ENCODE measurements around the gene CADPS.

The CADPS gene

DNA sequence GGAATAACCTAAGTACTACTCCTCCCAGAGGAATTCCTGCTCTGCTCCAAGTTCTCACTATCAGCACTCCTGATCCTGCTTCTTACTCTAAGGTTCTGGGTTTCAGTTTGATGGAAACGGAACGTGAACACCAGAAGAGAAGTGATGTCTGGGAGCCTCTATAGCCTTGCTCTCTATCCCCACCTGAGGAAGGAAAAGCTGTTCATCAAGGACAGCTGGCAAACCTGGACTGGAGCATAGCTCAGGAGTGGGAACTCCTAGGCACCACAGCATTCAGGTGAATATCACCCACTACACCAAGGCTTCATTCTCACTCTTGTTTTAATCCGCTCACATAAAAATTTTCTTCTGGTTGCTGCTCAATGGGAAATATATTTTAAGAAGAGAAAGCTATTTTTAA is 13.0 kb upstream of the CADPS start:
- no peak for DNase-seq
- TF ChIP-seq GATA1 (IDR thresholded peaks at IDR 0.05; ENCODE audit: low read depth, low read length) (no peak), POLR2A (IDR thresholded peaks at IDR 0.05; ENCODE audit: low read length) (no peak)

GRCh38 chr3:62885136-62885535 is 9.9 kb upstream of the CADPS start:
- no peak for DNase-seq
- TF ChIP-seq GATA1 (IDR thresholded peaks at IDR 0.05; ENCODE audit: low read depth, low read length) (no peak), POLR2A (IDR thresholded peaks at IDR 0.05; ENCODE audit: low read length) (no peak)

DNA sequence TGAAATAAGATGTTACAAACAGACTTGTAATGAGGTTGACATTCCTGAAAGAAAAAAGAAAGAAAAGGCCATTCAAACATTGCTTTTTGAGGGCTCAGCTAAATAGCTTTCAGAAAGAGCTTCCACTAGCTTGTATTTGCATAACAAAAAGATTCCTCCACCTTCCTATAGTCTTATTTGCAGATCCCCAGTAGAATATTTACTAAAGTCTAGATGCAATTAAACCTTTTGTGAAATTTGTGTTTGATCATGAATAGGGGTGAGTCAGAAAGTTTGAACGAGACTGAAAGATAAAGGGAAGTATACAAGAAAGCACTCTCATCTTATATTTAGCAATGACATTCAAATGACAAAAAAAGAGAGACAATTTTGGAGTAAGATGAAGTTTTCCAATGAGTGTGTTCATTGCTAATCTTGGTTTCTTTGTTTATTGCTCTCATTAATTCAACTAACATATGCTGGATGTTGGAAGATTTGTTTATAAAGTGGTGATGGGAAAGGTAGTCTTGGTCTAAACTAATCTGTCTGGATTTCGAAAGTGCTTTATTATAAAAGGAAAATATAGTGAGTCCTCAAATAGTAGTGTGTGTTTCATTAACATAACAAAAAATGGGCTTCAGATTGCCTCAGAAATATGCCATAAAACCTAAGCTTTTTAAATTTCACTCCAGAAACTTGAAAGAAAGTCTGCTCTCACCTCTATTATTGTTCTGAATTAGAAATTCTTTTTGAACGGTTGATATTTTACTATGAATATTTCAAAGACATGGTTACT is 9.1 kb upstream of the CADPS start:
- TF ChIP-seq POLR2A (IDR thresholded peaks at IDR 0.05; ENCODE audit: low read length): no peak
- no peak for TF ChIP-seq GATA1 (IDR thresholded peaks at IDR 0.05; ENCODE audit: low read depth, low read length)
- DNase-seq: no peak

DNA sequence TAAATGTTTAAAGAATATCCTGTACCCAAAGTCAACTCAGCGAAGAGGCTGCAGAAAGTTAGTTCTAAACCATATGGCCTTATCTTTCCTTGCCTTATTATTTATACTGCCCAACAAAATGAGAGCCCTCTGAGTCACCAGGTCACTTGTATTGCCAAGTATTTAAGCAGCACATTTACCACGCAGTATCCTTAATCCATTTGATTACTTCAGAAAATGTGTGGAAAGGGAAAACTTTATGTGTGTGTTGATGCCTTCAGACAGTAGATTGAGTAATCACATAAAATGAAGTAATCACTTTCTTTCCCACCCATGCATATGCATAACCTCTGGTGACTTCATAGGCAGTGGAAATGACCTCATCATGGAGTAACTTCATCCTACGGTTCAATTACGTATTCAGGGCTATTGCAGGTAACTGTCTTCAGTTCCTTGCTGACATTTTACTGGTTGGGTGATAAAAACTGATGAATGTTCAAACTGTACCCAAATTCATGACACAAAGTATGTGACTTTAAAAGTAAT is 7.5 kb upstream of the CADPS start:
- TF ChIP-seq POLR2A (IDR thresholded peaks at IDR 0.05; ENCODE audit: low read length) (no peak), GATA1 (IDR thresholded peaks at IDR 0.05; ENCODE audit: low read depth, low read length) (no peak)
- no peak for DNase-seq

DNA sequence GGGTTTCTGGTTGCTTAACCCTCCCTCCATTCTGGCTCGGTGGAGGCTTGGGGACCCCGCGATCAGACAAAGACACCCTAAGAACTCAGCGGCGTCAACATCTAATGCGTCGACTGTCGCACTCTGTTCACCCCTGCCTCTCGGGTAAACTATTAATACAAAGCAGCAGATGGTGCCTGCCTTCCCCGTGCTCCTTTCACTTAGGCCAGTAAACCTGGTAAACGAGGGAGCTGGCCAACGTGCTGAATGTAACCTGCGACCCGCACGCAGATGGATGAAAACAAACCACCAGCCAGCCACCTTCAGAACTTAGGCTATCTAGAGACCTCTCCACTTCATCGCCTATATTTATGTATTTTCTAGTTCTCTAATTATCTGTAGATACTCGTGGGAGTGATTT is 848 bp upstream of the CADPS start:
- DNase-seq: no peak

DNA sequence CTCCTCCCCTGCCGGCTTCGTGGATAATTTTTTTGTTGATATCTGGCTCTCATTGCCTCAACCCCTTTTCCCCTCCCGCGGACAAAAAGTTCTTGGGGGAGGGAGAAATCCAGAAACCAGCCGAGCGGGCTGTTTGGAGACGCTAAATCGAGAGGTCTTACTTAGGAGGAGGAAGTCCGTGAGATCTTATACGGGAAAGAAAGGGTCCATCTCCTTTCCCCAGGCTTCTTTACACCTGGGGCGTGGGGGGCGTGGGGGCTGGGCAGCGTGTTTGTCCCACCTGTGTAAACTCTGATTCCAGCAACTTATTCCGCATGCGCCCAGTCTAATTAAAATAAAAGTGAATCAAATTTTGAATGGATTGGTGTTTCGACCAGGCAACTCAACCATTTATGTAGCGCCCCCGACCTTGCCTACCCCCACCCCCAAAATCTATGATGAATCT is 364 bp upstream of the CADPS start:
- no peak for TF ChIP-seq GATA1 (IDR thresholded peaks at IDR 0.05; ENCODE audit: low read depth, low read length)
- TF ChIP-seq POLR2A (IDR thresholded peaks at IDR 0.05; ENCODE audit: low read length): no peak
- DNase-seq: no peak

More for the DNA sequence above, 848 bp upstream of the CADPS start:
- TF ChIP-seq POLR2A (IDR thresholded peaks at IDR 0.05; ENCODE audit: low read length): no peak
- TF ChIP-seq GATA1 (IDR thresholded peaks at IDR 0.05; ENCODE audit: low read depth, low read length): no peak

DNA sequence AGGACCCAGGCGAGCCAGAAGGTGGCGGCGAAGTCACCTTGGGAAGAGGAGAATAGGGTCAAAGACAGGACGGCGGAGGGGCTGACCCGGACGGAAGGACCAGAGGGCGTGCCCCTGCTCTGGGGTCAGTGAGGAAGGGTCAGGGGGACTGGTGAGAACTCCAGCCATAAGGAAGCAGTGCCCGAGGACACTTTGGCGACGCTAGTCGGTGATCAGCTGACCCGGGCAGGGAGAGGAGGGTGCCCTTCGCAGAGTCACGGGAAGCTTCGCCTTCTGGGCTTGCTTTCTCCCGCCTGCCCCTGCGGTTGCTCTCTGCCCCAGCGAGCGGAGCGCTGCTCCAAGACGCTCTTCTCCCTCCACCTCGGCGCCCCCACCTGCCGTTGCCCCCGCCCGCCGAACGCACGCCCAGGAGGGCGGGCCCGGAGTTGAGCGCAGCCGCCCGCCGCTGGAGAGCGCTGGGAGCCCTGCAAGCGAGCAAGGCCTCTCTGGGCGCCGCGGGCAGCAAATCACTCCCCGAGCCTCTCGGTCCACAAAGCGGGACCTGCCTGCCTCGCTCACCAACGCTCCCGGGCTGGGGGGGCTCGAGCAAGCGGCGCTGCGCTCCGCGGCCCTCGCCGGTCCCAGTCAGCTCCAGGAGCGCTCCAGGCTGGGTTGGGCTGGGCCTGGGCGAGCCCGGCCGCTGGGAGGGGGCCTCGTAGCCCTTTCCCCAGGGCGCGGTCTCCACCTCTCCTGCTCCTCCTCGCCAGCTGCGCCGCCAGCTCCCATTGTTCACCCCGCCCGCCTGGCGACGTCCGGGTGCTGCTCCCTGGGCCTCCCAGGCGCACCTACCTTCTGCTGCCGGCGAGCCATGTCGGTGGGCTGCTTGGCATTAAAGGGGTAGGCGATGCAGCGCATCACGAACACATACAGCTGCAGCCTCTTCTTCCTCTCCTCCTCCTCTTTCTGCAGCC is 1.2 kb downstream of the CADPS start:
- TF ChIP-seq GATA1 (IDR thresholded peaks at IDR 0.05; ENCODE audit: low read depth, low read length): no peak
- no peak for DNase-seq

DNA sequence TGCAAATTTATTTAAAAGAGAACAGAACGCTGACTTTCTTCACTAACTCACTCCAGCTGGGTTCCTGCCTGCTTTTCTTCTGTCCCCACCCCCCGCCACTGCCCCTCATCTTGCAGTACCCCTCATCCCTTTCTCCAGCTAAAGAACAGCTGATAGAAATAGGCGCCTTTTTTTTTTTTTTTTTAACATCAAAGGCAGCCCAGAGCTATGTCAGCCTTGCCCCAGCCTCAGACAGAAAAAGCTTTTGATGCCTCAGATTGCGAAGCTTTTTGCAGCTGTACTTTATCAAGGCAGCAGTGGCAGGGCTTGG is 1.8 kb downstream of the CADPS start:
- TF ChIP-seq GATA1 (IDR thresholded peaks at IDR 0.05; ENCODE audit: low read depth, low read length) (no peak), POLR2A (IDR thresholded peaks at IDR 0.05; ENCODE audit: low read length) (no peak)
- no peak for DNase-seq

- TF ChIP-seq GATA1 (IDR thresholded peaks at IDR 0.05; ENCODE audit: low read depth, low read length): no peak
- no peak for TF ChIP-seq POLR2A (IDR thresholded peaks at IDR 0.05; ENCODE audit: low read length)
- no peak for DNase-seq
These were observed 2.9 kb downstream of the CADPS start for GRCh38 chr3:62872318-62872717.

DNA sequence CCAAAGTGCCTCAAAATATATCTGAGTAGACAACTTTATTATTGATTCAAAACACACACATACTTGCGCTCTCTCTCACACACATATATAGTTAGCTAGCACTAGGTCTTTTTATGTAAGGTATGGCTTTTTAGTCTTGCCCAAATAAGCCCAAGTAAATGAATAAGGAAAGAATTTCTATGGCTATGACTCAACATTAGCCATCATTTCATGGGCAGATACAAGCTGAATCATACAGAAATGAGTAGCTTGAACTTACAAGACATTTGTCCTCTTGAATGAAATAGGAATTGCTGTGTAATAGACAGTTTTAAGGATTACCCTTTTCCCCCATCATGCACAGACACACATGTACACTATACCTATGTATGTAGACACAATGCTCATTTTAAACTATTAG is 4.9 kb downstream of the CADPS start:
- TF ChIP-seq POLR2A (IDR thresholded peaks at IDR 0.05; ENCODE audit: low read length): no peak
- no peak for TF ChIP-seq GATA1 (IDR thresholded peaks at IDR 0.05; ENCODE audit: low read depth, low read length)
- DNase-seq: no peak

DNA sequence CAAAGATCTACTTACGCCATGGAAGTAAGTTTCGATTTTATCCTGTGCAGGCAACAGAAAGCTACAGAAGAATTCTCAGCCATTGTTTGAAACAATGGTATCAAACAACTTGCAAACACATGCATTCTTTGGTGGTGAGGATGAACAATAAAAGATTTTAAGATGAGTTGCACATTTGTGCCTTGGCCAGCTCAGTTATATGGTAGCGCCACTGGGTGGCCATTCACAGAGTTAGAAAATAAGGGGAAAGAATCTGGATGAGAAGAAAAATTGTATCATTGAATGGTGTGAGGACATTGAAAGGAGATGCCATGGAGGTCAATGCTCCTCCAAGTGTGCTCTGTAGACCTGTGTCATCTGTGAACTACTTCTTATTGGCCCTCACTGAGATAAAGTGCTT is 11.6 kb downstream of the CADPS start:
- no peak for DNase-seq
- TF ChIP-seq POLR2A (IDR thresholded peaks at IDR 0.05; ENCODE audit: low read length) (no peak), GATA1 (IDR thresholded peaks at IDR 0.05; ENCODE audit: low read depth, low read length) (no peak)

- TF ChIP-seq GATA1 (IDR thresholded peaks at IDR 0.05; ENCODE audit: low read depth, low read length) (no peak), POLR2A (IDR thresholded peaks at IDR 0.05; ENCODE audit: low read length) (no peak)
- no peak for DNase-seq
These were observed 15.9 kb downstream of the CADPS start for GRCh38 chr3:62859203-62859791.

DNA sequence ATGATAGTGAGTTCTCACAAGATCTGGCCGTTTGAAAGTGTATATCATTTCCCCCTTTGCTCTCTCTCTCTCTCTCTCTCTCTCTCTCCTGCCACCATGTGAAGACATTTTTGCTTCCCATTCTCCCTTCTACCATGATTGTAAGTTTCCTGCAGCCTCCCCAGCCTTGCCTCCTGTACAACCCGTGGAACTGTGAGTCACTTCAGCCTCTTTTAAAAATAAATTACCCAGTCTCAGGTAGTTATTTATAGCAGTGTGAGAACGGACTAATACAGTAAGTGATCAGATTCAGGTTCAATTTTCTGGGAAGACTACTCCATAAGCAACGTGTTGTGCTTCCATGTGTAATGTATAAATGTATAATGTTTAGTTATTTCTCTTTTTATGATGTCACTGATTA is 29.2 kb downstream of the CADPS start:
- TF ChIP-seq GATA1 (IDR thresholded peaks at IDR 0.05; ENCODE audit: low read depth, low read length) (no peak), POLR2A (IDR thresholded peaks at IDR 0.05; ENCODE audit: low read length) (no peak)
- DNase-seq: no peak

- TF ChIP-seq GATA1 (IDR thresholded peaks at IDR 0.05; ENCODE audit: low read depth, low read length): no peak
- no peak for TF ChIP-seq POLR2A (IDR thresholded peaks at IDR 0.05; ENCODE audit: low read length)
- no peak for DNase-seq
These were observed 31.7 kb downstream of the CADPS start for GRCh38 chr3:62843508-62843907.
